RPMI7951 (cell line): Measurements from ENCODE around the gene COLQ. TPM values are rescaled to one million over a fixed set of nuclear protein-coding genes. Genes with fewer than 3 reads are reported as not detected.

ENCODE experiments used
- DNase-seq: peaks from one replicate; pipeline ENCODE4 v3.0.0-alpha.2; 2012; ENCODE audit warnings: low read depth
- total RNA-seq: library from RNA; depleted of rRNA; stranded (reverse); fragments of >200 nt; shearing (Covaris generic); gene quantifications from 2 replicates; pipeline ENCODE4 v1.2.3, GENCODE V29; 2014

Gene COLQ
- total RNA-seq, 1 experiment from 2014 or later: 0.48 TPM

GRCh38 chr3:15520185-15520584, 1.3 kb downstream of the COLQ start:
- no peak for DNase-seq

GRCh38 chr3:15519096-15519495, 2.4 kb downstream of the COLQ start:
- no peak for DNase-seq

- DNase-seq: no peak
Observed at GRCh38 chr3:15514663-15515340, 6.7 kb downstream of the COLQ start.

GRCh38 chr3:15513810-15514662, 7.5 kb downstream of the COLQ start:
- no peak for DNase-seq

GRCh38 chr3:15513116-15513515, 8.4 kb downstream of the COLQ start:
- DNase-seq: no peak

- DNase-seq: no peak
Observed at GRCh38 chr3:15512166-15512565, 9.3 kb downstream of the COLQ start.

GRCh38 chr3:15511156-15511555, 10.3 kb downstream of the COLQ start:
- no peak for DNase-seq

GRCh38 chr3:15510493-15510892, 11.0 kb downstream of the COLQ start:
- no peak for DNase-seq

- no peak for DNase-seq
Observed at GRCh38 chr3:15506571-15506970, 14.9 kb downstream of the COLQ start.

- DNase-seq: no peak
Observed at GRCh38 chr3:15505479-15506165, 15.9 kb downstream of the COLQ start.

- no peak for DNase-seq
Observed at GRCh38 chr3:15502616-15503015, 18.9 kb downstream of the COLQ start.

- DNase-seq: no peak
Observed at GRCh38 chr3:15501126-15501525, 20.4 kb downstream of the COLQ start.

- no peak for DNase-seq
Observed at GRCh38 chr3:15500107-15500724, 21.3 kb downstream of the COLQ start.

GRCh38 chr3:15499536-15499935, 22.0 kb downstream of the COLQ start:
- DNase-seq: no peak

GRCh38 chr3:15498431-15499214, 22.9 kb downstream of the COLQ start:
- DNase-seq: no peak

GRCh38 chr3:15497964-15498363, 23.5 kb downstream of the COLQ start:
- no peak for DNase-seq

- no peak for DNase-seq
Observed at GRCh38 chr3:15496341-15496664, 25.2 kb downstream of the COLQ start.

GRCh38 chr3:15495461-15496340, 25.8 kb downstream of the COLQ start:
- DNase-seq: no peak

- DNase-seq: no peak
Observed at GRCh38 chr3:15493436-15493835, 28.1 kb downstream of the COLQ start.

- peak; percentile 19 for DNase-seq
Observed at GRCh38 chr3:15492847-15493360, 28.6 kb downstream of the COLQ start.
